MM.1S (cell line): ENCODE data around the gene GAST.

ENCODE experiments used
- EZH2 ChIP-seq: fragments of 300-600 bp; sonication (generic); optimal IDR thresholded peaks from 2 replicates; pipeline ENCODE3; 2017; ENCODE audit warnings: low read depth, mild to moderate bottlenecking, antibody characterized with exemption, low read length, mixed read lengths
- EZH2phosphoT487 ChIP-seq: fragments of 300-600 bp; sonication (generic); IDR thresholded peaks from 2 replicates; pipeline ENCODE4 v1.6.1; 2018; ENCODE audit warnings: antibody characterized with exemption, low read length
- TF ChIP-seq, protein P1 (sequence below): fragments of 300-600 bp; sonication (generic); IDR thresholded peaks from 2 replicates; pipeline ENCODE4 v1.5.1; 2016; ENCODE audit warnings: antibody characterized with exemption, low read length, mixed read lengths

DNA sequence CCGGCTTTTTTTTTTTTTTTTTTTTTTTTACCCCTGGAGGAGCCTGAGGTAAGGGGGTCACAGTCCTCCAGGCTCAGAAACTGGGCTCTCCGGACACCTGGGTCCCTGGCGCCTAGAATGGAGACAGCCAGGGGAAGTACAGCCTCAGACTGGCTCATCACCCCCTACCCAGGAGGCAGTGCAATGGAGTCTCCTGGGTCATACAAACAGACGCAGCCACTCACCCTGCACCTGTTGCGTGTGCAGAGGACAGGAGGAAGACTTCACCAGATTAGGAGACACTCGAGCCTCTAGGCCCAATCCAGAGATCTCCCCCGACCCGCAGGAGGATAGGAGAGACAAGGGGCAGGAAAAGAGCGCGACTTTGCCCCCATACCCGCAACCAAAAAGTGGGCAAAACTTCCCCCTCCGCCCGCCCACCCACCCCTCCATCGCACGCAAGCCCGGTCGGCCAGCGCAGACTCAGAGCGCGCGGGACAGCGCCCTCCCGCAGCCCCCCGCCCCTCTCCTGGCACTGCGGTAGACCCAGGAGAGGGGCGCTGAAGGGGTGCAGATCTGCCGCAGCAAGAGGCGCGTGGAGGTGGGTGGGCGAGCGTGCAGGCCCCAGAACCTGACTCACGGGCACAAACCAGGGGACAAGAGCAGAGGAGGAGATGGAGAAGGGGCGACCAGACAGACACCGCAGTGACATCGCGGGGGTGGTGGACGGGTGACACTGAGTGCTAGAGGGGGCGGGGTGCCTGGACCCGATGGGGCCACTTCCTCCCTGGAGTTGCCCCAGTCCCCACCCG, 21.4 kb downstream of the GAST start:
- TF ChIP-seq, protein P1, sequence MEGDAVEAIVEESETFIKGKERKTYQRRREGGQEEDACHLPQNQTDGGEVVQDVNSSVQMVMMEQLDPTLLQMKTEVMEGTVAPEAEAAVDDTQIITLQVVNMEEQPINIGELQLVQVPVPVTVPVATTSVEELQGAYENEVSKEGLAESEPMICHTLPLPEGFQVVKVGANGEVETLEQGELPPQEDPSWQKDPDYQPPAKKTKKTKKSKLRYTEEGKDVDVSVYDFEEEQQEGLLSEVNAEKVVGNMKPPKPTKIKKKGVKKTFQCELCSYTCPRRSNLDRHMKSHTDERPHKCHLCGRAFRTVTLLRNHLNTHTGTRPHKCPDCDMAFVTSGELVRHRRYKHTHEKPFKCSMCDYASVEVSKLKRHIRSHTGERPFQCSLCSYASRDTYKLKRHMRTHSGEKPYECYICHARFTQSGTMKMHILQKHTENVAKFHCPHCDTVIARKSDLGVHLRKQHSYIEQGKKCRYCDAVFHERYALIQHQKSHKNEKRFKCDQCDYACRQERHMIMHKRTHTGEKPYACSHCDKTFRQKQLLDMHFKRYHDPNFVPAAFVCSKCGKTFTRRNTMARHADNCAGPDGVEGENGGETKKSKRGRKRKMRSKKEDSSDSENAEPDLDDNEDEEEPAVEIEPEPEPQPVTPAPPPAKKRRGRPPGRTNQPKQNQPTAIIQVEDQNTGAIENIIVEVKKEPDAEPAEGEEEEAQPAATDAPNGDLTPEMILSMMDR: no peak
- TF ChIP-seq EZH2: no peak
- TF ChIP-seq EZH2phosphoT487: no peak
